Glomerular visceral epithelial cell (primary cell): ENCODE results near the gene LRP1.

Experiments used
- DNase-seq: peaks from one replicate; pipeline ENCODE4 v3.0.0-alpha.2; 2016; ENCODE audit errors: extremely low spot score

LRP1 gene

DNA sequence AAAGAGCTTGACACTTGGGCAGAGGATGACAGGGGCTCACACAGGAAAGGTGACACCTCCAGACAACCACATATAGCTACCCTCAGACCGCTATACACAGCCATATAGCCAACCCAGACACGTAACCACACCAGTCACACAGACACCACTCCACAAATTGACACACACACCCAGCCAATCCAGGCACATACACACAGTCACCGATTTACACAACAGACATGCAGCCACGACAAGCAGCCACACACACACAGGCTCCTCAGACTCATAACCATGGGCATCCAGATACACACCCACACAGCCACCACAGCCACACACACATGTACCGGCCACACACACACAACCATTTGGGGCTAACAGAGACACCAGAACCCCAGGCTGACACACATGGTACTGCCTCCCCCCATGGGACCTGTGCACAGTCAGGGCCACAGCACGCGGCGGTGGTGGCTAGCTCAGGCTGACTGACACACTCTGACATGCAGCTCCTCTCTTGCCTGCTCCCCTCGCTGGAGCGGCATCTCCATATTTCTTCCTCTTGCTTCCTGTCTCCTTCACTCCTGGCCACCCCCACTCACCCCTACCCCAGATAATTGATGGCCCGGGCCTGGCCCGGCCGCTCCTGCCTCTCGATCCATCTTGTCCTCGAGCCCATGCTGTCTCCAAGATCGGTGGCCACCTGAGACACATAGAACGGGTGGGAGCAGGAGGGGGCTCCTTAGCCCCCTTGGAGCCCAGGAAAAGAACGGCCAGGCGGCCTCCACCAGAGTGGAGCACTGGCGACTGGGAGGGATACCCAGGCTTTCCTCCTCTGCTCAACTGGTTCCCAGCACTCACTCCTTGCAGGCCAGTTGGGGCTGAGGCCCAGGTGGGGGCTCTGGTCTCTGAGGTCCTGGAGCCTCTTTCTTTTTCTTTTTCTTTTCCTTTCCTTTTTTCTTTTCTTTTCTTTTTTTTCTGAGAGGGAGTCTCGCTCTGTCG lies 95.2 kb downstream of the LRP1 start:
- no peak for DNase-seq

GRCh38 chr12:57224278-57224972 lies 96.1 kb downstream of the LRP1 start:
- DNase-seq = no peak

- no peak for DNase-seq
Measured at GRCh38 chr12:57224973-57225679, 96.8 kb downstream of the LRP1 start.

- no peak for DNase-seq
Measured at GRCh38 chr12:57225680-57226210, 97.5 kb downstream of the LRP1 start.

GRCh38 chr12:57226588-57227314 lies 98.5 kb downstream of the LRP1 start:
- no peak for DNase-seq

DNA sequence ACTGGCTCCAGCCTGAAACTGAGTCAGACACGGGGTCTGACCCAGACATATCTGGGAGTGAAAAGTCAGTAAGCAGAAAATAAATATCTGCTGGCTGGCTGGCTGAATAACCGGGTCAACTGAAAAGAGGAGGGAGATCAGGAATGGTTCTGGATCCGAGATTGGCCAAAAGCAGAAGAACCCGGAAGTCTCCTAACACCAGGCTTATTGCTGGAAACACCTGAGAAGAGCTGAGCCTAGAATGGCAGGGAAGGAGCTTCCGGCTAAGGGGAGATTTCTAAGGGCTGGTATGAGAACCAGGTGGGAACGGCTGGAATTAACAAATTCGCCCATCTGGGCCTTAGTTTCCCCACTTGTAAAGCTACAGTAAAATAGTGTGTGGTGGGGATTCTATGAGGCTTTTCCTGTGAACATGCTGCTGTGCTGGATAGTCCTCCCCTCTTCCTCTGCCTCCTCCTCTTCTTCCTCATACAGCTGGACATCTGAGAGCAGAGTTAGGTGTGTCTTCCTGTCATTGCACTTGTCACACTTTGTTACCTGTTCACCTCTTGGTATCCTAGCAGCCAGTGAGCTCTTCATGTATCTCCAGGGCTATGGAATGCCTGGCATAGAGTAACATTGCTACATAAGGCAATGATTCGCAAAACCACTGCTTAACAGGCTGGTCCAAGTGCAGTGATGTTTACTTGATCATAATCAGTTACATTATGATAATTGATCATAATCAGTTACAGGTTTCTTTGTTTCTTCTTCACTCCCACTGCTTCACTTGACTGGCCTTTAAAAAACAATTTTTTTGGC lies 99.2 kb downstream of the LRP1 start:
- no peak for DNase-seq

DNA sequence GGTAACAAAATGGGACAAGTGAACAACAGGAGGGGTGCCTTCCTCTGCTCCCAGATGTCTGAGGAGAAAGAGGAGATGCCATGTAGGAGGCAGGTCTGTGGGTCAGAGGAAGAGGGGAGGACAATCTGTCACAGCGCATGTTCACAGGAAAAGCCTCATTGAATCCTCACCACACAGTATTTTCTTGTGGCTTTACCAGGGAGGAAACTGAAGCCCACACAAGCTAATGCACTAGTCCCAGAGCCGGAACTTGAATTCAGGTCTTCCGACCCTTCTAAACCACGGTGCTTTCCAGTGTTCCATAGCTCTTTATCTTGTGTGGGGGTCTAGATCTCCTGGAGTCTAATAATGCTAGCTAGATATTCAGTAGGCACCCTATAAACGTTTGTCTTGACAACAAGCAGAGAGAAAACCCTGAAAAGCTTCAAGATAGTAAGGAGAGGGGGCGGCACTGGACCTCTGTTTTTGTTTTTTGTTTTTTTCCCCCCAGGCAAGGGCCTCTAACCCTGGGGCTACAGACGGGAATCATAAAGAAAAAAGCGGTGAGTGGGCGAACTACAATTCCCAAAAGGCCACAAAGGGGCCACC lies 100.9 kb downstream of the LRP1 start:
- no peak for DNase-seq

- DNase-seq = peak; percentile 95
Measured at GRCh38 chr12:57229634-57230380, 101.5 kb downstream of the LRP1 start, which contains the start of gene SHMT2. TSS of gene SHMT2 (plus strand) at chr12:57229711. CDS start at chr12:57229779, 68 bp downstream.

DNA sequence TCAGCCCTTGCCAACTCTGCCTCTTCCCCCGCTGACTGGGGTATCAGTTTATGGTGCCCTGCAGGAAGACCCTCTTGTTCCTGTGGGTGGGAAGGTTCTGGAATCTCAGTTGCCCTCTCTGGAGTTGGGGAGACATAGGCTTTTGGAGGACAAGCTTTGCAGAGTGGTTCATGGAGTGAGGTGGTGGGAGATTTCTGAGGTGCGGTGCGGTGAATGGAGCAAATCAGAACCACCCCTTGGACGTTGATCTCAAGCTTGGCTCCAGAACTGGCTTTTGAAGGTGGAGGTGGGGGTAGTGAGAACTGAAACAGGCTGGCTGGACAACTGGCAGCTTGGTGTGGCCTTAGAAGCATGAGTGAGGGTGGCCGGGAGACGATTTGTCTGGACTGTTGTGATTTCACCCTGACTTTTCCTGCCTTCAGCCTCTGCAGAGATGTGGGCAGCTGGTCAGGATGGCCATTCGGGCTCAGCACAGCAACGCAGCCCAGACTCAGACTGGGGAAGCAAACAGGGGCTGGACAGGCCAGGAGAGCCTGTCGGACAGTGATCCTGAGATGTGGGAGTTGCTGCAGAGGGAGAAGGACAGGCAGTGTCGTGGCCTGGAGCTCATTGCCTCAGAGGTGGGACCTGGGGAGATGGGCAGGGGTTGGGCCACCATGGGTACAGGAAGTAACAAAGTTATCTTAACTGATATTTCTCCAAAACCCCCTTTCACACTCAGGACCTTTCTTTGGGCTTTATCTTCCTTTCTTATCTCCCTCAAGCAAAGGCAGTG lies 102.3 kb downstream of the LRP1 start:
- no peak for DNase-seq

DNA sequence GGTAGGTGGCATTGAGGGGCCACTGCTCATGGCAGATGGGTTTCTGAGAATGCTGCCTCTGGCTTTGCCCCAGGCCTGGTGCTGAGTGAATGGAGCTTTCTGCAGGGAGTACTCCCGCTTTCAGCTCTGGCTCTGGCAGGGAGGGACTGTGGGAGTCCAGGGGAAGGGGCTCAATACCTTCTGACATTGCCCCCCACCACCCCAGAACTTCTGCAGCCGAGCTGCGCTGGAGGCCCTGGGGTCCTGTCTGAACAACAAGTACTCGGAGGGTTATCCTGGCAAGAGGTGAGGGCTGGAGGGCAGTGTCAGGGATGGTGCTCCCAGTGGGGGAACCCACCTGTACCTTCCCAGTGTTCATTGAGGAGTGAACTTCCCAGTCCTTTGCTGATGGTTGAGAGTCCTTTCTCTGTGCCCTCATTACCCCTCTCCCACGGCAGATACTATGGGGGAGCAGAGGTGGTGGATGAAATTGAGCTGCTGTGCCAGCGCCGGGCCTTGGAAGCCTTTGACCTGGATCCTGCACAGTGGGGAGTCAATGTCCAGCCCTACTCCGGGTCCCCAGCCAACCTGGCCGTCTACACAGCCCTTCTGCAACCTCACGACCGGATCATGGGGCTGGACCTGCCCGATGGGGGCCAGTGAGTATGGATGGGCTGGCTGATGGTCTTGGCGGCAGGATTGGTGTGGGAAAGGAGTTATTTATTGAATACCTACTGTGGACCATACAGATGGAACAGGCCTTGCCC lies 103.2 kb downstream of the LRP1 start:
- no peak for DNase-seq

DNA sequence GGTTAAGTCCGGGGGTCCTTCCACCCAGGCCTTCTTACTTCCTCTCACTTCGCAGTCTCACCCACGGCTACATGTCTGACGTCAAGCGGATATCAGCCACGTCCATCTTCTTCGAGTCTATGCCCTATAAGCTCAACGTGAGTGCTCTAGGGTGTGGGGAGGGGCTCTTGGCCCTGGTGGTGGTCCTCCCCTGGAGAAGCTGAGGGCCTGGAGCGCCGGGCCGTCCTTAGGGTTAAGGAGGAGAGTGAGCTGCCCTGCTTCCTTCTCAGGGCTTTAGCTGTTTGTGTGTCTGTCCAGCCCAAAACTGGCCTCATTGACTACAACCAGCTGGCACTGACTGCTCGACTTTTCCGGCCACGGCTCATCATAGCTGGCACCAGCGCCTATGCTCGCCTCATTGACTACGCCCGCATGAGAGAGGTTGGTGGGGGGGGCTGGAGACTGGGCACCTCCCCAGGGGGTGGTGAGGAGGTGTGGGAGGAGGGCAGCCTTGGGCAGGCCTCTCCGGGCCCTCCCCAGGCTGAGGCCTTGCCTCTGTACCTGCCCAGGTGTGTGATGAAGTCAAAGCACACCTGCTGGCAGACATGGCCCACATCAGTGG lies 104.0 kb downstream of the LRP1 start:
- no peak for DNase-seq

- DNase-seq = no peak
Measured at GRCh38 chr12:57233357-57234232, 105.3 kb downstream of the LRP1 start.

DNA sequence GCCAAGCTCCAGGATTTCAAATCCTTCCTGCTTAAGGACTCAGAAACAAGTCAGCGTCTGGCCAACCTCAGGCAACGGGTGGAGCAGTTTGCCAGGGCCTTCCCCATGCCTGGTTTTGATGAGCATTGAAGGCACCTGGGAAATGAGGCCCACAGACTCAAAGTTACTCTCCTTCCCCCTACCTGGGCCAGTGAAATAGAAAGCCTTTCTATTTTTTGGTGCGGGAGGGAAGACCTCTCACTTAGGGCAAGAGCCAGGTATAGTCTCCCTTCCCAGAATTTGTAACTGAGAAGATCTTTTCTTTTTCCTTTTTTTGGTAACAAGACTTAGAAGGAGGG lies 105.9 kb downstream of the LRP1 start:
- no peak for DNase-seq

DNA sequence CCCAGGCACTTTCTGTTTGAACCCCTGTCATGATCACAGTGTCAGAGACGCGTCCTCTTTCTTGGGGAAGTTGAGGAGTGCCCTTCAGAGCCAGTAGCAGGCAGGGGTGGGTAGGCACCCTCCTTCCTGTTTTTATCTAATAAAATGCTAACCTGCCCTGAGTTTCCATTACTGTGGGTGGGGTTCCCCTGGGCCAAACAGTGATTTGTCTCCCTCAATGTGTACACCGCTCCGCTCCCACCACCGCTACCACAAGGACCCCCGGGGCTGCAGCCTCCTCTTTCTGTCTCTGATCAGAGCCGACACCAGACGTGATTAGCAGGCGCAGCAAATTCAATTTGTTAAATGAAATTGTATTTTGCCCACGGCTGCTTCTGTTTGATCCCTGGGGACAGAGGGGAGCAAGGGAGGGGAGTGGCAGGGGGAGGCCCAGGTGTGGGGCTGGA lies 106.3 kb downstream of the LRP1 start:
- no peak for DNase-seq

- no peak for DNase-seq
Measured at GRCh38 chr12:57235017-57235727, 106.9 kb downstream of the LRP1 start.

GRCh38 chr12:57235728-57236131 lies 107.4 kb downstream of the LRP1 start:
- DNase-seq = no peak
